ENCODE results near the gene GALNTL6. TPM values are rescaled to one million over a fixed set of nuclear protein-coding genes. Genes with fewer than 3 reads are reported as not detected.

The GALNTL6 gene
- polyA plus RNA-seq, 1 experiment = not detected

GRCh38 chr4:172073590-172073989 lies 260.4 kb downstream of the GALNTL6 start:
- TF ChIP-seq, protein P1, sequence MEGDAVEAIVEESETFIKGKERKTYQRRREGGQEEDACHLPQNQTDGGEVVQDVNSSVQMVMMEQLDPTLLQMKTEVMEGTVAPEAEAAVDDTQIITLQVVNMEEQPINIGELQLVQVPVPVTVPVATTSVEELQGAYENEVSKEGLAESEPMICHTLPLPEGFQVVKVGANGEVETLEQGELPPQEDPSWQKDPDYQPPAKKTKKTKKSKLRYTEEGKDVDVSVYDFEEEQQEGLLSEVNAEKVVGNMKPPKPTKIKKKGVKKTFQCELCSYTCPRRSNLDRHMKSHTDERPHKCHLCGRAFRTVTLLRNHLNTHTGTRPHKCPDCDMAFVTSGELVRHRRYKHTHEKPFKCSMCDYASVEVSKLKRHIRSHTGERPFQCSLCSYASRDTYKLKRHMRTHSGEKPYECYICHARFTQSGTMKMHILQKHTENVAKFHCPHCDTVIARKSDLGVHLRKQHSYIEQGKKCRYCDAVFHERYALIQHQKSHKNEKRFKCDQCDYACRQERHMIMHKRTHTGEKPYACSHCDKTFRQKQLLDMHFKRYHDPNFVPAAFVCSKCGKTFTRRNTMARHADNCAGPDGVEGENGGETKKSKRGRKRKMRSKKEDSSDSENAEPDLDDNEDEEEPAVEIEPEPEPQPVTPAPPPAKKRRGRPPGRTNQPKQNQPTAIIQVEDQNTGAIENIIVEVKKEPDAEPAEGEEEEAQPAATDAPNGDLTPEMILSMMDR (IDR thresholded peaks at IDR 0.05; ENCODE audit: low read depth, low read length) = no peak
- ChIA-PET POLR2A (no interaction called here), CTCF (no interaction called here)
- no peak overlapping the region for H3K4me3 ChIP-seq (ENCODE audit: low read depth, low read length)
- no peak for DNase-seq (ENCODE audit: low read depth, low spot score)
- H3K9me3 ChIP-seq (ENCODE audit: control insufficient read depth, insufficient read depth, low read length) = no peaks in the 10 kb centered on the region; the same call in 1 of the 2 replicates
- no peak overlapping the region for H3K27ac ChIP-seq (ENCODE audit: low read depth, low read length)
- no peaks in the 10 kb centered on the region for H3K27me3 ChIP-seq (ENCODE audit: control insufficient read depth, insufficient read depth, low read length)

- H3K4me3 ChIP-seq (ENCODE audit: low read depth, low read length) = no peak overlapping the region
- ChIA-PET CTCF (no interaction called here), POLR2A (no interaction called here)
- H3K27ac ChIP-seq (ENCODE audit: low read depth, low read length) = no peak overlapping the region
- no peak for DNase-seq (ENCODE audit: low read depth, low spot score)
- TF ChIP-seq, protein P1 (IDR thresholded peaks at IDR 0.05; ENCODE audit: low read depth, low read length) = no peak
- no peaks in the 10 kb centered on the region for H3K9me3 ChIP-seq (ENCODE audit: control insufficient read depth, insufficient read depth, low read length)
- H3K27me3 ChIP-seq (ENCODE audit: control insufficient read depth, insufficient read depth, low read length) = no peaks in the 10 kb centered on the region
These were observed 270.1 kb downstream of the GALNTL6 start for GRCh38 chr4:172083272-172083671.

GRCh38 chr4:172088556-172088955 lies 275.4 kb downstream of the GALNTL6 start:
- Histone ChIP-seq H3K9me3 (ENCODE audit: control insufficient read depth, insufficient read depth, low read length) (no peaks in the 10 kb centered on the region), H3K27ac (ENCODE audit: low read depth, low read length) (no peak overlapping the region), H3K27me3 (ENCODE audit: control insufficient read depth, insufficient read depth, low read length) (no peaks in the 10 kb centered on the region), H3K4me3 (ENCODE audit: low read depth, low read length) (no peak overlapping the region)
- TF ChIP-seq, protein P1 (IDR thresholded peaks at IDR 0.05; ENCODE audit: low read depth, low read length) = no peak
- ChIA-PET POLR2A (no interaction called here), CTCF (no interaction called here)
- DNase-seq (ENCODE audit: low read depth, low spot score) = no peak

DNA sequence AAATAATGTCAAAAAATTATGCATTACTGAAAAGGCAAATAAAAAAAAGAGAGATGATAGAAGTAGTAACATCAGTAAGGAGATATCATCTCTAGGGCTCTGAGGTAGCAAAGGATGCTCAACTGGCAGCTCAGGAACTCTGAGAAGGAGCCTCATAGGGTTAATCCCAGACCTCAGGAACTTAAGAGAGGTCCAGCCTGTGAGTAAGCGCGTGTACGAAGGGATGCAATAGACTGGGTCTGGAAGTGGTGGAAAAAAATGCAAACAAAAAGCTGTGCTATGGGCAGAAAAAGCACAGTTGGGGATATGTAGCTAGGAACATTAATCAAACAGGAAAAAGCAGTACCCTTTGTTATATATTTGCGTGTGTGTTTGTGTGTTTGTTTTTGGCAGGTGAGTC lies 282.0 kb downstream of the GALNTL6 start:
- Histone ChIP-seq H3K4me3 (ENCODE audit: low read depth, low read length) (no peak overlapping the region), H3K9me3 (ENCODE audit: control insufficient read depth, insufficient read depth, low read length) (no peaks in the 10 kb centered on the region; the same call in 1 of the 2 replicates), H3K27ac (ENCODE audit: low read depth, low read length) (no peak overlapping the region), H3K27me3 (ENCODE audit: control insufficient read depth, insufficient read depth, low read length) (no peaks in the 10 kb centered on the region)
- TF ChIP-seq, protein P1 (IDR thresholded peaks at IDR 0.05; ENCODE audit: low read depth, low read length) = no peak
- ChIA-PET POLR2A (no interaction called here), CTCF (no interaction called here)
- DNase-seq (ENCODE audit: low read depth, low spot score) = no peak

GRCh38 chr4:172096786-172097185 lies 283.6 kb downstream of the GALNTL6 start:
- TF ChIP-seq, protein P1 (IDR thresholded peaks at IDR 0.05; ENCODE audit: low read depth, low read length) = no peak
- no peak overlapping the region for H3K27ac ChIP-seq (ENCODE audit: low read depth, low read length)
- DNase-seq (ENCODE audit: low read depth, low spot score) = peak; percentile 30
- H3K4me3 ChIP-seq (ENCODE audit: low read depth, low read length) = no peak overlapping the region
- no peaks in the 10 kb centered on the region; the same call in 1 of the 2 replicates for H3K9me3 ChIP-seq (ENCODE audit: control insufficient read depth, insufficient read depth, low read length)
- CTCF ChIA-PET = no interaction called here
- no peaks in the 10 kb centered on the region for H3K27me3 ChIP-seq (ENCODE audit: control insufficient read depth, insufficient read depth, low read length)
- POLR2A ChIA-PET = no interaction called here
